ENCODE results near the gene UGT1A4.
"Not testable (repeated sequence)": the region's sequence is repeated elsewhere in the genome, so short reads cannot be mapped to it uniquely, and the experiment has no call there.

DNA sequence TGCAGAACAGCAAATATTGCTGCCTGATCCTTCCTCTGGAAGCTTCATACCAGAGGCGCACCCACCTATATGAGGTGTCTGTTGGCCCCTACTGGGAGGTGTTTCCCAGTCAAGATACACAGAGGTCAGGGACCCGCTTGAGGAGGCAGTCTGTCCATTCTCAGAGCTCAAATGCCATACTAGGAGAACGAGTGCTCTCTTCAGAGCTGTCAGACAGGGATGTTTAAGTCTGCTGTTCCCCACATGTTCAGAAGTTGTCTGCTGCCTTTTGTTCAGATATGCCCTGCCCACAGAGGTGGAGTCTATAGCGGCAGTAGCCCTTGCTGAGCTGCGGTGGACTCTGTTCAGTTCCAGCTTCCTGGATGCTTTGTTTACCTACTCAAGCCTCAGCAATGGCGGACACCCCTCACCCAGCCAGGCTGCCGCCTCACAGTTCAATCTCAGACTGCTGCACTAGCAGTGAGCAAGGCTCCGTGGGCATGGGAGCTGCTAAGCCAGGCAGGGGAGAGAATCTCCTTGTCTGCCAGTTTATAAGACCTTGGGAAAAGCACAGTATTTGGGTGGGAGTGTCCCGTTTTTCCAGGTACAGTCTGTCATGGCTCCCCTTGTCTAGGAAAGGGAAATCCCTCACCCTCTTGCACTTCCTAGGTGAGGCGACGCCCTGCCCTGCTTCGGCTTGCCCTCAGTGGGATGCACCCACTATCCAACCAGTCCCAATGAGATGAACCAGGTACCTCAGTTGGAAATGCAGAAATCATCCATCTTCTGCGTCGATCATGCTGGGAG is 18.5 kb downstream of the UGT1A4 start:
- TF ChIP-seq CTCF (IDR thresholded peaks at IDR 0.05); POLR2AphosphoS5 (IDR thresholded peaks at IDR 0.05; ENCODE audit: insufficient read depth in 1 of 2, low read depth in 1 of 2): not testable (repeated sequence)

Data from vagina (tissue), 2 donors.